ENCODE results near the gene ATG2B.
"Not testable (repeated sequence)": the region's sequence is repeated elsewhere in the genome, so short reads cannot be mapped to it uniquely, and the experiment has no call there.

Gene ATG2B

GRCh38 chr14:96252323-96252998 is 110.7 kb downstream of the ATG2B start:
- no peak for DNase-seq (ENCODE audit: low spot score)

GRCh38 chr14:96251656-96252155 is 111.4 kb downstream of the ATG2B start:
- no peak for DNase-seq (ENCODE audit: low spot score)

- no peak for DNase-seq (ENCODE audit: low spot score)
Measured at GRCh38 chr14:96250485-96250884, 112.7 kb downstream of the ATG2B start.

GRCh38 chr14:96249029-96249428 is 114.1 kb downstream of the ATG2B start:
- DNase-seq (ENCODE audit: low spot score): no peak

- DNase-seq (ENCODE audit: low spot score): no peak
Measured at GRCh38 chr14:96247031-96247430, 116.1 kb downstream of the ATG2B start.

GRCh38 chr14:96246539-96246847 is 116.6 kb downstream of the ATG2B start:
- no peak for DNase-seq (ENCODE audit: low spot score)

GRCh38 chr14:96245710-96246538 is 117.2 kb downstream of the ATG2B start:
- no peak for DNase-seq (ENCODE audit: low spot score)

GRCh38 chr14:96245074-96245473 is 118.1 kb downstream of the ATG2B start:
- DNase-seq (ENCODE audit: low spot score): not testable (repeated sequence)

- DNase-seq (ENCODE audit: low spot score): no peak
Measured at GRCh38 chr14:96243785-96244184, 119.4 kb downstream of the ATG2B start.

- DNase-seq (ENCODE audit: low spot score): no peak
Measured at GRCh38 chr14:96242126-96242525, 121.0 kb downstream of the ATG2B start.

GRCh38 chr14:96240641-96241040 is 122.5 kb downstream of the ATG2B start:
- DNase-seq (ENCODE audit: low spot score): no peak

- DNase-seq (ENCODE audit: low spot score): no peak
Measured at GRCh38 chr14:96239711-96240141, 123.4 kb downstream of the ATG2B start.

GRCh38 chr14:96238676-96239265 is 124.4 kb downstream of the ATG2B start:
- DNase-seq (ENCODE audit: low spot score): no peak

GRCh38 chr14:96237641-96238040 is 125.5 kb downstream of the ATG2B start:
- no peak for DNase-seq (ENCODE audit: low spot score)

GRCh38 chr14:96235426-96235825 is 127.7 kb downstream of the ATG2B start:
- no peak for DNase-seq (ENCODE audit: low spot score)

GRCh38 chr14:96233661-96234060 is 129.5 kb downstream of the ATG2B start:
- DNase-seq (ENCODE audit: low spot score): no peak

- DNase-seq (ENCODE audit: low spot score): no peak
Measured at GRCh38 chr14:96232506-96232905, 130.6 kb downstream of the ATG2B start.

GRCh38 chr14:96231526-96232130 is 131.5 kb downstream of the ATG2B start:
- no peak for DNase-seq (ENCODE audit: low spot score)

- DNase-seq (ENCODE audit: low spot score): no peak
Measured at GRCh38 chr14:96231056-96231455, 132.1 kb downstream of the ATG2B start.

- DNase-seq (ENCODE audit: low spot score): no peak
Measured at GRCh38 chr14:96229315-96229714, 133.8 kb downstream of the ATG2B start.
